Measurements from ENCODE around the gene CEP41.

Gene CEP41

DNA sequence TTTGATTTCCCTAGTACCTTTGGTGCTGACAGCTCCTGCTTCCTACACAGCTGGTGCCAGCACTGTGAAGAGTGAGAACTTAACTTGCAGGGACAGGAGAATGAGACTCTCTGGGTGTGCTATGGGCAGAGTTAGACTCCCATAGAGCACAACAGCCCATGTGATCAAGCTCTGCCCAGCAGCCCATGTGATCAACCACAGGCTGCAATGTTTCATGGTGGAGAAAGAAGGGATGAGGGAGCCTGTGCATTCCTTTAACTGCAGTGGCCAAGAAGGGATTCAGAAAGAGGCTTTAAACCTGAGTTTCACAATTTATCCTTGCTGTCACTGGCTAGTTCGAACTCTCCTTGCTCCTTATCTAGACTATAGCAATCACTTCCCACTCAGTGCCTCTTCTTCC is 41.1 kb upstream of the CEP41 start:
- H3K4me1 ChIP-seq (ENCODE audit: control insufficient read depth, insufficient read depth, low read length) = no peaks in the 10 kb centered on the region
- no peaks in the 10 kb centered on the region for H3K9me3 ChIP-seq (ENCODE audit: control insufficient read depth, insufficient read depth, low read length)
- no peaks in the 10 kb centered on the region for H3K27me3 ChIP-seq (ENCODE audit: control insufficient read depth, insufficient read depth, low read length)
- H3K36me3 ChIP-seq (ENCODE audit: control insufficient read depth, insufficient read depth, low read length) = no peaks in the 10 kb centered on the region
- H3K27ac ChIP-seq (ENCODE audit: low read length) = no peak overlapping the region
- no CpG with 5 or more reads among the region's 1 CpG for WGBS (ENCODE audit: insufficient coverage, insufficient read length)
- no peak overlapping the region for H3K4me3 ChIP-seq (ENCODE audit: low read length)
- DNase-seq (ENCODE audit: low read depth, low spot score) = no peak

GRCh38 chr7:130479716-130480400 is 39.0 kb upstream of the CEP41 start:
- no peak overlapping the region for H3K27ac ChIP-seq (ENCODE audit: low read length)
- H3K27me3 ChIP-seq (ENCODE audit: control insufficient read depth, insufficient read depth, low read length) = no peaks in the 10 kb centered on the region
- no CpG with 5 or more reads among the region's 1 CpG for WGBS (ENCODE audit: insufficient coverage, insufficient read length)
- H3K4me3 ChIP-seq (ENCODE audit: low read length) = no peak overlapping the region
- H3K4me1 ChIP-seq (ENCODE audit: control insufficient read depth, insufficient read depth, low read length) = no peaks in the 10 kb centered on the region; the same call in 1 of the 2 replicates
- no peak for DNase-seq (ENCODE audit: low read depth, low spot score)
- H3K36me3 ChIP-seq (ENCODE audit: control insufficient read depth, insufficient read depth, low read length) = no peaks in the 10 kb centered on the region
- H3K9me3 ChIP-seq (ENCODE audit: control insufficient read depth, insufficient read depth, low read length) = no peaks in the 10 kb centered on the region

- Histone ChIP-seq H3K9me3 (ENCODE audit: control insufficient read depth, insufficient read depth, low read length) (no peaks in the 10 kb centered on the region), H3K4me1 (ENCODE audit: control insufficient read depth, insufficient read depth, low read length) (no peaks in the 10 kb centered on the region; the same call in 1 of the 2 replicates), H3K27ac (ENCODE audit: low read length) (no peak overlapping the region), H3K4me3 (ENCODE audit: low read length) (no peak overlapping the region), H3K27me3 (ENCODE audit: control insufficient read depth, insufficient read depth, low read length) (no peaks in the 10 kb centered on the region), H3K36me3 (ENCODE audit: control insufficient read depth, insufficient read depth, low read length) (no peaks in the 10 kb centered on the region)
- DNase-seq (ENCODE audit: low read depth, low spot score) = no peak
- WGBS (ENCODE audit: insufficient coverage, insufficient read length) = no CpG with 5 or more reads among the region's 3 CpGs
These were observed 38.2 kb upstream of the CEP41 start for GRCh38 chr7:130478991-130479390.

DNA sequence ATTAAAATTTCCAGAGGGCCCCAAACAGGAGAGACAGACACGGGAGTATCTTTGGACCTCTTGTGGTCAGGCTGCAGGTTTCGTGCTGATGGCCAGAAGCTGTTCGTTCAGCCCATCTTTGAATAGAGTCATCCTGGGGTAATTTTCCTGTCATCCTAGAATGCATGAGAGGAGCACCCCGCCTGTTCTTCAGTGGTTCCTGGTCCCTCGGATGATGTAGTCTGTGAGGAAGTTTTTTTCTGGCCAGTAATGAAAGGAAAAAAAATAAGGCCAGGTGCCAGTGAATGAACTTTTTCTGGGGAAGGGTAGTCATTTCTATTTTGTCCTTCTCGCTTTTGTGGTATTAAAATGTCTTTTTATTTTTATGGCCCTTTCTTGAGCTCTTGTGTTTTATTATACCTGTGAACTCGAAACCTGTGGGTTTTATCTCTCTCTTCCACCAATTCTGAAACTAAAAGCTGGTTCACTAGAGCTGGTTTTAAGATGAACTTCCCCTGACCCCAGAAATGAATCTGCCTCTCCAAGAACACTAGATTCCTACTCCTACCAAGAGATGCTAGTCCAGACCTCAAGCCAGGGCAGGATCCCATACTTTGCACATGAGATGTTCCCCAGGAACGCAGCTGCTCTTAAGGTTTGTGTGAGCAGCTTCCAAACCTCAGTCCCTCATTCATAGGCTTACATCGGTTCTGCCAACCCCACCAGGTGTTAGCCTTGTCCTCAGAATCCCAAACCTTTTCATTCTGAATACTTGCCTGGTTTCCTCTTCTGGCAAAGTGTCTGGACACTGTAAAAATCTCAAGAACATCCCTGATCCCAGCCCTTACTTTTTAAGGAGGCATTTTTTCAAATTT is 35.7 kb upstream of the CEP41 start:
- no peak overlapping the region for H3K27ac ChIP-seq (ENCODE audit: low read length)
- WGBS (ENCODE audit: insufficient coverage, insufficient read length) = no CpG with 5 or more reads among the region's 9 CpGs
- H3K9me3 ChIP-seq (ENCODE audit: control insufficient read depth, insufficient read depth, low read length) = no peaks in the 10 kb centered on the region
- H3K36me3 ChIP-seq (ENCODE audit: control insufficient read depth, insufficient read depth, low read length) = no peaks in the 10 kb centered on the region
- no peaks in the 10 kb centered on the region for H3K27me3 ChIP-seq (ENCODE audit: control insufficient read depth, insufficient read depth, low read length)
- no peak for DNase-seq (ENCODE audit: low read depth, low spot score)
- no peak overlapping the region for H3K4me3 ChIP-seq (ENCODE audit: low read length)
- H3K4me1 ChIP-seq (ENCODE audit: control insufficient read depth, insufficient read depth, low read length) = no peaks in the 10 kb centered on the region; the same call in 1 of the 2 replicates

DNA sequence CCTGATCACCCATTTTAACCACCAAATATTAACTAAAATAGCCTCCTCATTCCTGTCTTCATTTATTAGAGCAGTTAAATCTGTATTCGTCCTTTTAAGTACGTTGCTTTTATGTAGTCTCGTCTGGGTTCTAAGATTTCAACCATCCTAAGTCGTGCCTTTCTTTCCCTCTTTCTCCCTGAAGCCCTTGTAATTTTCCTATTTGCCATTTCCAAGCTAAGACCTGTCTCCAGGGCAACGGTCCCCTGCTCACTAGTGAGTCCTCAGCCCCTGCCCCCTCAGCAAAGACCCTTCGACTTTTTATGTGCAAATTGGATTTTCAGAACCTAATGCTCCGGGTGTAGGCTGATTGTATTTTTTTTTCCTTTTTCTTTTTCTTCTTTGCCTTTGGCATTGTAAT is 35.0 kb upstream of the CEP41 start:
- Histone ChIP-seq H3K4me3 (ENCODE audit: low read length) (no peak overlapping the region), H3K4me1 (ENCODE audit: control insufficient read depth, insufficient read depth, low read length) (no peaks in the 10 kb centered on the region; the same call in 1 of the 2 replicates), H3K9me3 (ENCODE audit: control insufficient read depth, insufficient read depth, low read length) (no peaks in the 10 kb centered on the region), H3K36me3 (ENCODE audit: control insufficient read depth, insufficient read depth, low read length) (no peaks in the 10 kb centered on the region), H3K27me3 (ENCODE audit: control insufficient read depth, insufficient read depth, low read length) (no peaks in the 10 kb centered on the region), H3K27ac (ENCODE audit: low read length) (no peak overlapping the region)
- no CpG with 5 or more reads among the region's 7 CpGs for WGBS (ENCODE audit: insufficient coverage, insufficient read length)
- DNase-seq (ENCODE audit: low read depth, low spot score) = no peak

GRCh38 chr7:130473876-130474275 is 33.1 kb upstream of the CEP41 start:
- no peak overlapping the region for H3K4me3 ChIP-seq (ENCODE audit: low read length)
- H3K36me3 ChIP-seq (ENCODE audit: control insufficient read depth, insufficient read depth, low read length) = no peaks in the 10 kb centered on the region
- H3K4me1 ChIP-seq (ENCODE audit: control insufficient read depth, insufficient read depth, low read length) = no peaks in the 10 kb centered on the region; the same call in 1 of the 2 replicates
- DNase-seq (ENCODE audit: low read depth, low spot score) = no peak
- no CpG with 5 or more reads among the region's 4 CpGs for WGBS (ENCODE audit: insufficient coverage, insufficient read length)
- no peaks in the 10 kb centered on the region for H3K9me3 ChIP-seq (ENCODE audit: control insufficient read depth, insufficient read depth, low read length)
- no peaks in the 10 kb centered on the region for H3K27me3 ChIP-seq (ENCODE audit: control insufficient read depth, insufficient read depth, low read length)
- H3K27ac ChIP-seq (ENCODE audit: low read length) = no peak overlapping the region

DNA sequence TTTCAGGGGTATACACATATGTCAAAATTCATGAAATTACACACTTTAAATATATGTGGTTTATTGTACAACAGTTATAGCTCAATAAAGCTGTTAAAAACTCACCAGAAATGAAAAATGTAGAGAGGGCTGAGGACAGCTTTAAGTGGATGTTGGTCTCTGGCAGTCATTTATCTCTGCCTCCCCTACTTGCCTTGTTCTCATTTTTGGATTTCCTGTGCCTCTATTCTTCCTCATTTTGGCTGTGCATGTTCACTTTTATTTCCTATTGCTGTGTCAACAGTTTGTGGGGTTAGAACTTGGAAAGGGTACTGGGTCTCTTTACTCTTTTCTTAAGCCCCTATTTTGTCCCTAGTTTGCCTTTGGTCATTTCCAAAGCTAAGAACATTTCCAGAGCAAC is 32.5 kb upstream of the CEP41 start:
- Histone ChIP-seq H3K27me3 (ENCODE audit: control insufficient read depth, insufficient read depth, low read length) (no peaks in the 10 kb centered on the region), H3K36me3 (ENCODE audit: control insufficient read depth, insufficient read depth, low read length) (no peaks in the 10 kb centered on the region), H3K9me3 (ENCODE audit: control insufficient read depth, insufficient read depth, low read length) (no peaks in the 10 kb centered on the region), H3K4me1 (ENCODE audit: control insufficient read depth, insufficient read depth, low read length) (no peaks in the 10 kb centered on the region; the same call in 1 of the 2 replicates), H3K4me3 (ENCODE audit: low read length) (no peak overlapping the region), H3K27ac (ENCODE audit: low read length) (no peak overlapping the region)
- DNase-seq (ENCODE audit: low read depth, low spot score) = no peak

DNA sequence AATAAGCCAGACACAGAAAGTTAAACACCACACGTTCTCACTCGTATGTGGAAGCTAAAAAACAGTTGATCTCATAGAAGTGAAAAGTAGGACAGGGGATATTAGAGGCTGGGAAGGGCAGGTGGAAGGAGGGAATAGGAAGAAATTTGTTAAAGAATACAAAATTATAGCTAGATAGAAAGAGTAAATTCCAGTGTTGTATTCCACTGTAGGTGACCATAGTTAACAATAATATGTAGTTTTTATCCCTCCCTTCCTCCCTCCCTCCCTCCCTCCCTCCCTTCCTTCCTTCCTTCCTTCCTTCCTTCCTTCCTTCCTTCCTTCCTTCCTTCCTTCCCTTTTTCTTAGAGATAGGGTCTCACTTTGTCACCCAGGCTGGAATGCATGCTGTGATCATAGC is 31.2 kb upstream of the CEP41 start:
- no peak for DNase-seq (ENCODE audit: low read depth, low spot score)
- no peak overlapping the region for H3K4me3 ChIP-seq (ENCODE audit: low read length)
- no peaks in the 10 kb centered on the region for H3K36me3 ChIP-seq (ENCODE audit: control insufficient read depth, insufficient read depth, low read length)
- H3K9me3 ChIP-seq (ENCODE audit: control insufficient read depth, insufficient read depth, low read length) = no peaks in the 10 kb centered on the region
- no CpG with 5 or more reads among the region's 2 CpGs for WGBS (ENCODE audit: insufficient coverage, insufficient read length)
- no peaks in the 10 kb centered on the region; the same call in 1 of the 2 replicates for H3K4me1 ChIP-seq (ENCODE audit: control insufficient read depth, insufficient read depth, low read length)
- no peaks in the 10 kb centered on the region for H3K27me3 ChIP-seq (ENCODE audit: control insufficient read depth, insufficient read depth, low read length)
- H3K27ac ChIP-seq (ENCODE audit: low read length) = no peak overlapping the region

DNA sequence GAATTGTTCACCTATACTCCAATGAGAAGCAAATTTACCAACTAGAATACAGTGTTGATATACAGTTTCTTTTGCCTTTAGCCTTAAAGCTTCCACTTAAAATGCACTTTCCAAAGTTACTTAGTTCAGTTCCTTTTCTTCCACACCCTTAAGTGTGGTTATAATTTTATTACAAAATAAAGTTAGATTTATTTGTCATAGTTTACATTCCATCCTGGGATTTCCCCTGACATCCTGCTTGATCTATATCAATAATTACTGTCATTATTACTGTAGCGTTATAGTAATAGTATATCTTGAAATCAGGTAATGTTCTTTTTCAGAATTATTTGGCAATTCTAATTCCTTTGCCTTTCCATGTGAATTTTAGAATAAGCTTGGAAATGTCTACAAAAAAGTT is 27.8 kb upstream of the CEP41 start:
- no CpG with 5 or more reads among the region's 1 CpG for WGBS (ENCODE audit: insufficient coverage, insufficient read length)
- Histone ChIP-seq H3K27ac (ENCODE audit: low read length) (no peak overlapping the region), H3K4me1 (ENCODE audit: control insufficient read depth, insufficient read depth, low read length) (no peaks in the 10 kb centered on the region), H3K4me3 (ENCODE audit: low read length) (no peak overlapping the region), H3K27me3 (ENCODE audit: control insufficient read depth, insufficient read depth, low read length) (no peaks in the 10 kb centered on the region), H3K9me3 (ENCODE audit: control insufficient read depth, insufficient read depth, low read length) (no peaks in the 10 kb centered on the region), H3K36me3 (ENCODE audit: control insufficient read depth, insufficient read depth, low read length) (no peaks in the 10 kb centered on the region)
- no peak for DNase-seq (ENCODE audit: low read depth, low spot score)

- no CpG with 5 or more reads among the region's 4 CpGs for WGBS (ENCODE audit: insufficient coverage, insufficient read length)
- Histone ChIP-seq H3K4me1 (ENCODE audit: control insufficient read depth, insufficient read depth, low read length) (no peaks in the 10 kb centered on the region), H3K27ac (ENCODE audit: low read length) (no peak overlapping the region), H3K4me3 (ENCODE audit: low read length) (no peak overlapping the region), H3K36me3 (ENCODE audit: control insufficient read depth, insufficient read depth, low read length) (no peaks in the 10 kb centered on the region), H3K9me3 (ENCODE audit: control insufficient read depth, insufficient read depth, low read length) (no peaks in the 10 kb centered on the region), H3K27me3 (ENCODE audit: control insufficient read depth, insufficient read depth, low read length) (no peaks in the 10 kb centered on the region)
- no peak for DNase-seq (ENCODE audit: low read depth, low spot score)
These were observed 23.0 kb upstream of the CEP41 start for GRCh38 chr7:130463553-130464434.

Data from iPS DF 6.9 (cell line).